ENCODE results near the gene CR1L.

Gene CR1L

DNA sequence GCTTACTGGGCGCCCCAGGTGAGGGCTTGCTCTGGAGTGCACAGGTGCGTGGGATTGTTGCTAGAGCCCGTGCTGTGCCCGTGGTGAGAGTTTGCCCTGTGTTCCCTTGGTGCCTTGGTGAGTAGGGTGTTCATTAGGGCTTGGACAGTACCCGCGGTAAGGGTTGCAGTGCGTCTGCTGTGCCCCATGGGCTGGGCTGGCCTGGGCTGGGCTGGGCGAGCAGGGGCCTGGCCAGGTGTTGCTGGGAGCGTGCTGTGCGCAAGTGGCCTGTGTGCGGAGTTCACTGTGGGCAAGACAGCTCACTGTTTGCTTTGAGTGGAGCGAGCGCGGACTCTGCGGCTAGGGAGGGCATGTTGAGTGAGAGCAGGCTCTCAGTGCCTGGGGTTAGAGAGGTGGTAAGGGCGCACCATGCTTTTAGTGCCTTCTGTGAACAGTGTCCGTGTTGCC is 725 bp downstream of the CR1L start:
- no peak overlapping the region for H3K4me3 ChIP-seq (ENCODE audit: low read length, poor library complexity, severe bottlenecking)

DNA sequence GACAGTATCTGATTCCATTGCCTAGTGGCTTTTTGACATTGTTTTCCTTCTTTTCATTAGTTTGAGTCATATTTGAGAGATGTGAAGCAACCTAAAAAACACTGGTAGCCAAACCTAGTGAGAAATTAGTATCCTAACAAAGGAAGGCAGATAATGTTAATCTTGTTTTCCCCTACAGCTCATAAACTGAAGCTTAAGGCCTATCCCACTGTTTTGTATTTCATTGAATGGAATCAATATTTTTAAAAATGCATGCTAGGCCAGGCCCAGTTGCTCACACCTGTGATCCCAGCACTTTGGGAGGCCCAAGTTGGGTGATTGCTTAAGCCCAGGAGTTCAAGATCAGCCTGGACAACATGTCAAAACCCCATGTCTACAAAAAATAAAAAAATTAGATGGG is 1.2 kb downstream of the CR1L start:
- Histone ChIP-seq H3K79me2 (ENCODE audit: insufficient read depth, low read length) (no peaks in the 10 kb centered on the region), H2AFZ (ENCODE audit: low read length) (no peak overlapping the region), H3K27me3 (ENCODE audit: insufficient read depth, low read length, poor library complexity, severe bottlenecking) (no peaks in the 10 kb centered on the region), H3K9me2 (replicated peaks; ENCODE audit: low read depth, low read length) (no peaks in the 10 kb centered on the region), H3F3A (ENCODE audit: low read depth) (no peaks in the 10 kb centered on the region), H3K4me3 (ENCODE audit: low read length, poor library complexity, severe bottlenecking) (no peak overlapping the region), H3K4me2 (ENCODE audit: low read depth, low read length, poor library complexity, severe bottlenecking) (no peak overlapping the region), H3K9me3 (ENCODE audit: insufficient read depth, low read depth, low read length) (no peaks in the 10 kb centered on the region), H3K4me1 (ENCODE audit: insufficient read depth, low read length, poor library complexity, severe bottlenecking) (no peaks in the 10 kb centered on the region), H3K9ac (ENCODE audit: low read depth, low read length, poor library complexity, severe bottlenecking) (no peak overlapping the region), H4K20me1 (ENCODE audit: insufficient read depth, low read length, poor library complexity, severe bottlenecking) (no peaks in the 10 kb centered on the region), H3K36me3 (ENCODE audit: insufficient read depth, low read length) (no peaks in the 10 kb centered on the region)
- TF ChIP-seq EZH2phosphoT487 (IDR thresholded peaks at IDR 0.05; ENCODE audit: borderline replicate concordance): no peak
- TF ChIP-seq, protein P1, sequence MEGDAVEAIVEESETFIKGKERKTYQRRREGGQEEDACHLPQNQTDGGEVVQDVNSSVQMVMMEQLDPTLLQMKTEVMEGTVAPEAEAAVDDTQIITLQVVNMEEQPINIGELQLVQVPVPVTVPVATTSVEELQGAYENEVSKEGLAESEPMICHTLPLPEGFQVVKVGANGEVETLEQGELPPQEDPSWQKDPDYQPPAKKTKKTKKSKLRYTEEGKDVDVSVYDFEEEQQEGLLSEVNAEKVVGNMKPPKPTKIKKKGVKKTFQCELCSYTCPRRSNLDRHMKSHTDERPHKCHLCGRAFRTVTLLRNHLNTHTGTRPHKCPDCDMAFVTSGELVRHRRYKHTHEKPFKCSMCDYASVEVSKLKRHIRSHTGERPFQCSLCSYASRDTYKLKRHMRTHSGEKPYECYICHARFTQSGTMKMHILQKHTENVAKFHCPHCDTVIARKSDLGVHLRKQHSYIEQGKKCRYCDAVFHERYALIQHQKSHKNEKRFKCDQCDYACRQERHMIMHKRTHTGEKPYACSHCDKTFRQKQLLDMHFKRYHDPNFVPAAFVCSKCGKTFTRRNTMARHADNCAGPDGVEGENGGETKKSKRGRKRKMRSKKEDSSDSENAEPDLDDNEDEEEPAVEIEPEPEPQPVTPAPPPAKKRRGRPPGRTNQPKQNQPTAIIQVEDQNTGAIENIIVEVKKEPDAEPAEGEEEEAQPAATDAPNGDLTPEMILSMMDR (conservative IDR thresholded peaks at IDR 0.05; ENCODE audit: low read length): no peak

More for the DNA sequence above, 725 bp downstream of the CR1L start:
- Histone ChIP-seq H3K4me1 (ENCODE audit: insufficient read depth, low read length, poor library complexity, severe bottlenecking) (no peaks in the 10 kb centered on the region), H3K9ac (ENCODE audit: low read depth, low read length, poor library complexity, severe bottlenecking) (no peak overlapping the region), H3K9me3 (ENCODE audit: insufficient read depth, low read depth, low read length) (no peaks in the 10 kb centered on the region), H3K36me3 (ENCODE audit: insufficient read depth, low read length) (no peaks in the 10 kb centered on the region), H2AFZ (ENCODE audit: low read length) (no peak overlapping the region), H3K79me2 (ENCODE audit: insufficient read depth, low read length) (no peaks in the 10 kb centered on the region), H4K20me1 (ENCODE audit: insufficient read depth, low read length, poor library complexity, severe bottlenecking) (no peaks in the 10 kb centered on the region), H3K9me2 (replicated peaks; ENCODE audit: low read depth, low read length) (no peaks in the 10 kb centered on the region), H3K27me3 (ENCODE audit: insufficient read depth, low read length, poor library complexity, severe bottlenecking) (no peaks in the 10 kb centered on the region), H3F3A (ENCODE audit: low read depth) (no peaks in the 10 kb centered on the region), H3K4me2 (ENCODE audit: low read depth, low read length, poor library complexity, severe bottlenecking) (no peak overlapping the region)
- TF ChIP-seq, protein P1 (conservative IDR thresholded peaks at IDR 0.05; ENCODE audit: low read length): no peak
- TF ChIP-seq EZH2phosphoT487 (IDR thresholded peaks at IDR 0.05; ENCODE audit: borderline replicate concordance): no peak

- no peaks in the 10 kb centered on the region for H3K9me3 ChIP-seq (ENCODE audit: insufficient read depth, low read depth, low read length)
- H2AFZ ChIP-seq (ENCODE audit: low read length): no peak overlapping the region
- TF ChIP-seq, protein P1 (conservative IDR thresholded peaks at IDR 0.05; ENCODE audit: low read length): no peak
- TF ChIP-seq EZH2phosphoT487 (IDR thresholded peaks at IDR 0.05; ENCODE audit: borderline replicate concordance): no peak
- no peak overlapping the region for H3K4me2 ChIP-seq (ENCODE audit: low read depth, low read length, poor library complexity, severe bottlenecking)
- H3K79me2 ChIP-seq (ENCODE audit: insufficient read depth, low read length): no peaks in the 10 kb centered on the region
- no peaks in the 10 kb centered on the region for H3K4me1 ChIP-seq (ENCODE audit: insufficient read depth, low read length, poor library complexity, severe bottlenecking)
- no peak overlapping the region for H3K9ac ChIP-seq (ENCODE audit: low read depth, low read length, poor library complexity, severe bottlenecking)
- no peaks in the 10 kb centered on the region for H3K27me3 ChIP-seq (ENCODE audit: insufficient read depth, low read length, poor library complexity, severe bottlenecking)
- no peaks in the 10 kb centered on the region for H4K20me1 ChIP-seq (ENCODE audit: insufficient read depth, low read length, poor library complexity, severe bottlenecking)
- H3K4me3 ChIP-seq (ENCODE audit: low read length, poor library complexity, severe bottlenecking): no peak overlapping the region
- H3F3A ChIP-seq (ENCODE audit: low read depth): no peaks in the 10 kb centered on the region
- no peaks in the 10 kb centered on the region for H3K36me3 ChIP-seq (ENCODE audit: insufficient read depth, low read length)
- no peaks in the 10 kb centered on the region for H3K9me2 ChIP-seq (replicated peaks; ENCODE audit: low read depth, low read length)
Measured at GRCh38 chr1:207646944-207647579, 2.1 kb downstream of the CR1L start.

Measured in Loucy (cell line).